AG04449 (cell line): Measurements from ENCODE around the gene ARMC9.
"Not testable (repeated sequence)": the region's sequence is repeated elsewhere in the genome, so short reads cannot be mapped to it uniquely, and the experiment has no call there.

Source experiments
- CTCF ChIA-PET: fragments of 350-600 bp; formaldehyde crosslinking; extraction: SDS; loops from one replicate; lab custom pipeline; 2021; ENCODE audit warnings: antibody characterized with exemption; lab: Yijun Ruan, JAX
- POLR2A ChIA-PET: fragments of 400-600, 350-600 bp; formaldehyde crosslinking; extraction: SDS; loops from one replicate; lab custom pipeline; 2020; ENCODE audit warnings: antibody characterized with exemption, inconsistent platforms; lab: Yijun Ruan, JAX
- DNase-seq: peaks from one replicate; pipeline ENCODE4 v3.0.0-alpha.2; 2010; ENCODE audit warnings: low read depth, low spot score
- H3K4me3 ChIP-seq: 2 replicates; pipeline ENCODE4 v1.5.1; 2011; ENCODE audit warnings: low read depth, mild to moderate bottlenecking, control low read depth, low read length
- CTCF ChIP-seq: IDR thresholded peaks from one replicate; pipeline ENCODE4 v1.5.1; 2011; ENCODE audit warnings: mild to moderate bottlenecking, moderate library complexity, low read length, control low read depth, inconsistent platforms; ENCODE audit not compliant: insufficient read depth; ENCODE audit errors: missing control alignments

ARMC9 gene

GRCh38 chr2:231250146-231250545 lies 51.7 kb downstream of the ARMC9 start:
- peak; percentile 37 for DNase-seq
- POLR2A ChIA-PET = no interaction called here
- CTCF ChIA-PET = interaction anchor here (0.9 to 4.6 kb wide), 5 partner anchors 23 to 163 kb away, joined by 3 to 15 read pairs (median 4); no protein-coding TSS in a partner anchor
- no peak overlapping the region for H3K4me3 ChIP-seq
- TF ChIP-seq CTCF = no peak

GRCh38 chr2:231250698-231251097 lies 52.3 kb downstream of the ARMC9 start:
- ChIA-PET POLR2A (no interaction called here), CTCF (interaction anchor here (1.0 to 4.6 kb wide), 6 partner anchors 9 to 162 kb away, joined by 3 to 15 read pairs (median 6); no protein-coding TSS in a partner anchor)
- no peak overlapping the region for H3K4me3 ChIP-seq
- DNase-seq = no peak
- no peak for TF ChIP-seq CTCF

- POLR2A ChIA-PET = interaction anchor here (1.0 kb wide), 1 partner anchor 207 kb away, joined by 3 read pairs; no protein-coding TSS in a partner anchor
- DNase-seq, H3K4me3 ChIP-seq: not testable (repeated sequence)
- CTCF ChIA-PET = interaction anchor here (0.8 to 4.6 kb wide), 8 partner anchors 10 to 160 kb away, joined by 3 to 15 read pairs (median 4); no protein-coding TSS in a partner anchor
Observed at GRCh38 chr2:231253292-231253691, 54.9 kb downstream of the ARMC9 start.

- CTCF ChIA-PET = interaction anchor here (0.9 kb wide), 1 partner anchor 29 kb away, joined by 3 read pairs; no protein-coding TSS in a partner anchor
- TF ChIP-seq CTCF = no peak
- no peak overlapping the region for H3K4me3 ChIP-seq
- POLR2A ChIA-PET = no interaction called here
- no peak for DNase-seq
Observed at GRCh38 chr2:231256494-231256893, 58.1 kb downstream of the ARMC9 start.

- ChIA-PET POLR2A (no interaction called here), CTCF (interaction anchor here (1.5 kb wide), 1 partner anchor 30 kb away, joined by 3 read pairs; no protein-coding TSS in a partner anchor)
- no peak overlapping the region for H3K4me3 ChIP-seq
- no peak for TF ChIP-seq CTCF
- no peak for DNase-seq
Observed at GRCh38 chr2:231257763-231258162, 59.3 kb downstream of the ARMC9 start.

GRCh38 chr2:231258701-231259100 lies 60.3 kb downstream of the ARMC9 start:
- H3K4me3 ChIP-seq = no peak overlapping the region
- TF ChIP-seq CTCF = no peak
- ChIA-PET POLR2A (no interaction called here), CTCF (interaction anchor here (1.0 to 1.5 kb wide), 2 partner anchors 15 to 31 kb away, joined by 3 read pairs; no protein-coding TSS in a partner anchor)
- no peak for DNase-seq

GRCh38 chr2:231259104-231259503 lies 60.7 kb downstream of the ARMC9 start:
- no peak for DNase-seq
- H3K4me3 ChIP-seq = no peak overlapping the region
- TF ChIP-seq CTCF = no peak
- ChIA-PET CTCF (interaction anchor here (1.0 to 1.5 kb wide), 2 partner anchors 16 to 32 kb away, joined by 3 read pairs; no protein-coding TSS in a partner anchor), POLR2A (no interaction called here)
